Sigmoid colon (tissue), 7 donors: ENCODE results near the gene ARPC5L. TPM values are rescaled to one million over a fixed set of nuclear protein-coding genes. Genes with fewer than 3 reads are reported as not detected.
"Not testable (repeated sequence)": the region's sequence is repeated elsewhere in the genome, so short reads cannot be mapped to it uniquely, and the experiment has no call there.

Source experiments
- DNase-seq: peaks from one replicate; pipeline ENCODE4 v3.0.0-alpha.2; 2019
- H3K27ac ChIP-seq, 4 donors: fragments of 200-600 bp; sonication (generic); one replicate each; pipeline ENCODE4 v1.5.1; 2016 to 2019; ENCODE audit warnings: mild to moderate bottlenecking in 1 of 4
- H3K27me3 ChIP-seq, 3 donors: fragments of 200-600 bp; sonication (generic); one replicate each; pipeline ENCODE4 v1.5.1; 2019; ENCODE audit warnings: mild to moderate bottlenecking in 1 of 3
- H3K36me3 ChIP-seq, 4 donors: fragments of 200-600 bp; sonication (generic); one replicate each; pipeline ENCODE4 v1.5.1; 2016 to 2019
- H3K4me1 ChIP-seq, 4 donors: fragments of 200-600 bp; sonication (generic); one replicate each; pipeline ENCODE4 v1.5.1; 2017 to 2019
- H3K4me3 ChIP-seq, 4 donors: fragments of 200-600 bp; sonication (generic); one replicate each; pipeline ENCODE4 v1.5.1; 2017 to 2019; ENCODE audit warnings: mild to moderate bottlenecking in 2 of 4, moderate library complexity in 1 of 4
- H3K9me3 ChIP-seq, 4 donors: fragments of 200-600 bp in 3 of 4; sonication (generic) in 3 of 4; one replicate each; pipeline versions ENCODE4 v1.5.1 to v1.6.1; 2013 to 2019
- EP300 ChIP-seq, 4 donors: sonication (generic); formaldehyde crosslinking; IDR thresholded peaks; one replicate each; pipeline ENCODE4 v1.6.1; 2017; ENCODE audit warnings: antibody characterized with exemption in 4 of 4
- POLR2A ChIP-seq, 2 donors: fragments of 450-650 bp; IDR thresholded peaks; one replicate each; pipeline ENCODE4 v1.6.1; 2016; ENCODE audit warnings: antibody characterized with exemption in 2 of 2, mild to moderate bottlenecking in 2 of 2, moderate library complexity in 2 of 2
- POLR2AphosphoS5 ChIP-seq, 4 donors: sonication (generic); formaldehyde crosslinking; IDR thresholded peaks; one replicate each; pipeline ENCODE4 v1.6.1; 2017; ENCODE audit warnings: antibody characterized with exemption in 4 of 4
- WGBS, 2 donors: extraction: QIAGEN DNeasy Blood & Tissue Kit; methylation state at CpG; one replicate each; pipeline ENCODE4 v1.1.7; 2013; 5-methylcytosine and 5-hydroxymethylcytosine counted together
- intact Hi-C: fragments of 100-400 bp; cut with DNase I; formaldehyde crosslinking; loops from one replicate; pipeline ENCODE4 v1.15.1; 2023
- polyA plus RNA-seq, 3 donors: library from polyadenylated mRNA; stranded (reverse); fragments of 200-250 nt; gene quantifications; one replicate each; pipeline ENCODE4 v1.2.3, GENCODE V29; 2013
- total RNA-seq, 4 donors: library from RNA; depleted of rRNA; stranded (reverse); fragments of >200 nt; gene quantifications; one replicate each; pipeline ENCODE4 v1.1.0, GENCODE V29; 2016
- TF ChIP-seq, protein P1 (sequence below), 4 experiments: fragments of 450-650 bp in 3 of 4; fragments of 200-600 bp in 1 of 4; IDR thresholded peaks; one replicate each; pipeline ENCODE4 v1.5.1; 2016 to 2019; ENCODE audit warnings: antibody characterized with exemption in 4 of 4, mild to moderate bottlenecking in 3 of 4, moderate library complexity in 2 of 4
- donor health status: healthy with polysubstance abuse.
- donor health status: Bipolar disorder and iron deficiency.
- donor health status: healthy.

The ARPC5L gene
- total and polyA plus RNA-seq, 7 donors: 16.9 to 70.3 (median 26.2) TPM

DNA sequence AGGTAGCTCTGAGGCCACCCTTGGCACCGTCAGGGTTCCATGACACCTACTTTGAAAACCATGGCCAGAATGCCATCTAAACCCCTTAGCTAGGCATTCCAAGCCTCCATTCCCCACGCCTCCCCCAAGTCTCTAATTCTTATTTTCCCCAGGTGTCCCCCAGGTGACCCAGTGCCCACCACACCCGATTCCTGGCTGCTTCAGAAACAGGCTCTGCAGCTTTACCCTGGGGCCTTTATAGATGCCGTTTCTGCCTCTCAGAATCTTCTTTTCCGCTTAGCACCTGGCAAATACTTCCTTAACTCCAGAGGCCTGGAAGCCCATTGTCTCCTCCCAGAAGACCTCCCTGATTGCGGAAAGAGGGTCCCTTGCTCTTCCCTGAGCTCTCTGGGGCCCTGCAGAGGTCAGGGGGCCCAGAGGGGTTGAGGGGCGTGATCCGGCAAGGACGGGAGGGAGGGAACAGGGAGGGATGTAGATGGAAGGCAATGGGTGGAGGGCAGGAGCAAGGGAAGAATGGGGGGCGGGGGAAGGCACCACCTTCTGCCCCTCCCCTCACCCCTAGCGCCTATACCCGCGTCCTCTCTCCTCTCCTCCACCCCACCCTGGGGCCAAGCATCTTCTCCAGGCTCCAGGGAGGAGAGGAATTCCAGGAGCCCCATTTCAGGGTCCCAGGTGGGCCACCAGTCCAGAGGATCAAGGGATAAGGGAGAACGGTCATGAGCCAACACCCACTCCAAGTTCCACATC, 20.7 kb upstream of the ARPC5L start:
- no peak overlapping the region for H3K27ac ChIP-seq
- no peak for DNase-seq
- 75 to 79% methylated on average over 13 to 14 of the region's 14 CpGs for WGBS, 2 donors
- H3K9me3 ChIP-seq: no peaks in the 10 kb centered on the region
- H3K36me3 ChIP-seq: no peaks in the 10 kb centered on the region
- H3K4me3 ChIP-seq: no peak overlapping the region
- no peaks in the 10 kb centered on the region for H3K27me3 ChIP-seq
- TF ChIP-seq EP300 (IDR thresholded peaks at IDR 0.05) (no peak), POLR2AphosphoS5 (IDR thresholded peaks at IDR 0.05) (no peak), POLR2A (IDR thresholded peaks at IDR 0.05) (no peak)
- TF ChIP-seq, protein P1, sequence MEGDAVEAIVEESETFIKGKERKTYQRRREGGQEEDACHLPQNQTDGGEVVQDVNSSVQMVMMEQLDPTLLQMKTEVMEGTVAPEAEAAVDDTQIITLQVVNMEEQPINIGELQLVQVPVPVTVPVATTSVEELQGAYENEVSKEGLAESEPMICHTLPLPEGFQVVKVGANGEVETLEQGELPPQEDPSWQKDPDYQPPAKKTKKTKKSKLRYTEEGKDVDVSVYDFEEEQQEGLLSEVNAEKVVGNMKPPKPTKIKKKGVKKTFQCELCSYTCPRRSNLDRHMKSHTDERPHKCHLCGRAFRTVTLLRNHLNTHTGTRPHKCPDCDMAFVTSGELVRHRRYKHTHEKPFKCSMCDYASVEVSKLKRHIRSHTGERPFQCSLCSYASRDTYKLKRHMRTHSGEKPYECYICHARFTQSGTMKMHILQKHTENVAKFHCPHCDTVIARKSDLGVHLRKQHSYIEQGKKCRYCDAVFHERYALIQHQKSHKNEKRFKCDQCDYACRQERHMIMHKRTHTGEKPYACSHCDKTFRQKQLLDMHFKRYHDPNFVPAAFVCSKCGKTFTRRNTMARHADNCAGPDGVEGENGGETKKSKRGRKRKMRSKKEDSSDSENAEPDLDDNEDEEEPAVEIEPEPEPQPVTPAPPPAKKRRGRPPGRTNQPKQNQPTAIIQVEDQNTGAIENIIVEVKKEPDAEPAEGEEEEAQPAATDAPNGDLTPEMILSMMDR (IDR thresholded peaks at IDR 0.05): no peak
- intact Hi-C loops: no loop called here
- H3K4me1 ChIP-seq: peaks cover 0 to 3% (median under 1%) of the 10 kb centered on the region in 4 donors

DNA sequence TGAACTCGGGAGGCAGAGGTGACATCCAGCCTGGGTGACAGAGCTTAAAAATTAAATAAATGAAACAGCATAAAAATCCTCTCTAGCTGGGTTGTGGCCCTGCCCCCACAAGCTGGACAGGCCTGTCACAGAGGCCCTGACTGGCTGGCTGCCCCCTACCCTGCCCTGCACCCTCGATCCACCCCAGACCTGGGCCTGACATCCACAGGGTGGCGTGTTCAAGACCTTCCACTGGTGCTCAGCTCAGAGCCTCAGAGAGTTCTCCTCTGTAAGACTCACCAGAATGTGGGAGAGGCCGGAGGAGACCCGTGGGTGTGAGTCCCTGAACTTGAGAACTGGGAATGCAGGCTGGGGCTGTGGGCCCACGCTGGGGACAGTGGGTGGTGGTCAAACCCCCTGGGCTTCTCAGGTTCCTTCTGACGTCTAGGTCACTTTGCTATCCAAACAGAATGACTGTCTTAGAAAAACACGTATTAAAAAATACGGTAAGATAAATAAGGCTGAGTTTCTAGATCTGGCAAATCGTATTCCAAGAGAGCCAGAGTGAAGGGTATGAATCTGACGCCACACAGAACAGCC, 18.4 kb upstream of the ARPC5L start:
- Histone ChIP-seq H3K27ac (no peak overlapping the region), H3K4me3 (no peak overlapping the region), H3K9me3 (no peaks in the 10 kb centered on the region), H3K4me1 (peaks cover 0 to 2% (median 0%) of the 10 kb centered on the region in 4 donors), H3K27me3 (no peaks in the 10 kb centered on the region), H3K36me3 (no peaks in the 10 kb centered on the region)
- TF ChIP-seq, protein P1 (IDR thresholded peaks at IDR 0.05): no peak
- TF ChIP-seq POLR2AphosphoS5 (IDR thresholded peaks at IDR 0.05) (no peak), POLR2A (IDR thresholded peaks at IDR 0.05) (no peak), EP300 (IDR thresholded peaks at IDR 0.05) (no peak)
- intact Hi-C loops: no loop called here
- no peak for DNase-seq
- 83 to 89% methylated on average over 11 of the region's 11 CpGs for WGBS, 2 donors

DNA sequence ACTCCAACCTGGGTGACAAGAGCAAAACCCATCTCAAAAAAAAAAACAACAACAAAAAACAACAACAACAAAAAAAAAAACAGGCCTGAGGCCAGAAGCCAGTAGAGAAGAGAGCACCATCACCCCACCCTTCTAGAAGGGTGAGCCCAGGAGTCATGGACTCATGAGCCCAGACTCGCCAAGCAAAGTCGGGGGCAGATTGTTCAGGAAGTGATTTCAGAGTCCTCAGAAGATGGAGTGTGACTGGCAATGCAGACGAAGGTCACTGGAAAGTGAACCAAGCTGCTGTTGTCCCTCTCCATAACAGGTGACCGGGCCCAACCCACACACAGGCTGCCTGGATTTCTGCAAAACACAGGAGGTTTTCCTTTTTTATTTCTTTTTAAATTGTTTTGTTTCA, 17.6 kb upstream of the ARPC5L start:
- intact Hi-C loops: no loop called here
- 66 to 67% methylated on average over 4 of the region's 4 CpGs for WGBS, 2 donors
- no peak for DNase-seq
- Histone ChIP-seq H3K27me3 (no peaks in the 10 kb centered on the region), H3K4me1 (peaks cover 0 to 2% (median 0%) of the 10 kb centered on the region in 4 donors), H3K4me3 (no peak overlapping the region), H3K36me3 (no peaks in the 10 kb centered on the region), H3K9me3 (no peaks in the 10 kb centered on the region), H3K27ac (no peak overlapping the region)
- TF ChIP-seq EP300 (IDR thresholded peaks at IDR 0.05): no peak
- TF ChIP-seq, protein P1 (IDR thresholded peaks at IDR 0.05): no peak
- no peak for TF ChIP-seq POLR2AphosphoS5 (IDR thresholded peaks at IDR 0.05)
- TF ChIP-seq POLR2A (IDR thresholded peaks at IDR 0.05): no peak

DNA sequence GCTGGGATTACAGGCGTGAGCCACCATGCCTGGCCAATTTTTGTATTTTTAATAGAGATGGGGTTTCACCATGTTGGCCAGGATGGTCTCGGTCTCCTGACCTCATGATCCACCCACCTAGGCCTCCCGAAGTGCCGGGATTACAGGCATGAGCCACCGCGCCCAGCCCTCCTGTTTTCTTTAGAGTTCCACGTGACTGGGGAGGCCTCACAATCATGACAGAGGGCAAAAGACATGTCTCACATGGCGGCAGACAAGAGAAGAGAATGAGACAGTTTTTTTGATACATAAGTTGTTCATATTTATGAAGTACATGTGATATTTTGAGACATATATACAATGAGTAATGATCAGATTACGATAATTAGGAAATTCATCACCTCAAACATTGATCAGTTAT, 15.5 kb upstream of the ARPC5L start:
- H3K36me3 ChIP-seq, intact Hi-C loops, H3K4me1 ChIP-seq, H3K27ac ChIP-seq, H3K4me3 ChIP-seq, H3K9me3 ChIP-seq, DNase-seq, H3K27me3 ChIP-seq: not testable (repeated sequence)
- WGBS, 2 donors: 78 to 92% methylated on average over 9 of the region's 9 CpGs

DNA sequence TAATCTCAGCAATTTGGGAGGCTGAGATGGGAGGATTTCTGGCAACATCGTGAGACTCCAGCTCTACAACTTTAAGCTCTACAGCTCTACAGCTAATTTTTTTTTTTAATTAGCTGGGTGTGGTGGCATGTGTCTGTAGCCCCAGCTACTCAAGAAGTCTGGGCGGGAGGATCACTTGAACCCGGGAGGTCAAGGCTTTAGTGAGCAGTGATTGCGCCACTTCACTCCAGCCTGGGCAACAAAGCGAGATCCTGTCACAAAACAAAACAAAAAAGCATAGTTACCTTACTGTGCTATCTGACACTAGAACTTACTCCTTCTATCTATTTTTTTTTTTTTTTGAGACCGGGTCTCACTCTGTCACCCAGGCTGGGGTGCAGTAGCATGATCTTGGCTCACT, 15.0 kb upstream of the ARPC5L start:
- Histone ChIP-seq H3K27me3 (no peaks in the 10 kb centered on the region), H3K4me3 (no peak overlapping the region), H3K27ac (no peak overlapping the region), H3K9me3 (no peaks in the 10 kb centered on the region), H3K4me1 (peaks cover 0 to 9% (median 5%) of the 10 kb centered on the region in 4 donors), H3K36me3 (no peaks in the 10 kb centered on the region)
- DNase-seq: no peak
- intact Hi-C loops: no loop called here
- TF ChIP-seq POLR2AphosphoS5 (IDR thresholded peaks at IDR 0.05) (no peak), EP300 (IDR thresholded peaks at IDR 0.05) (no peak), POLR2A (IDR thresholded peaks at IDR 0.05) (no peak)
- TF ChIP-seq, protein P1 (IDR thresholded peaks at IDR 0.05): no peak
- WGBS, 2 donors: 66 to 83% methylated on average over 6 of the region's 6 CpGs
